Embryonic facial prominence (tissue), 1 donor: Measurements from ENCODE around the gene CLCNKB.
"Not testable (repeated sequence)": the region's sequence is repeated elsewhere in the genome, so short reads cannot be mapped to it uniquely, and the experiment has no call there.

Source experiments
- DNase-seq: peaks from one replicate; pipeline ENCODE4 v3.0.0-alpha.2; 2016; ENCODE audit errors: extremely low spot score

CLCNKB gene

DNA sequence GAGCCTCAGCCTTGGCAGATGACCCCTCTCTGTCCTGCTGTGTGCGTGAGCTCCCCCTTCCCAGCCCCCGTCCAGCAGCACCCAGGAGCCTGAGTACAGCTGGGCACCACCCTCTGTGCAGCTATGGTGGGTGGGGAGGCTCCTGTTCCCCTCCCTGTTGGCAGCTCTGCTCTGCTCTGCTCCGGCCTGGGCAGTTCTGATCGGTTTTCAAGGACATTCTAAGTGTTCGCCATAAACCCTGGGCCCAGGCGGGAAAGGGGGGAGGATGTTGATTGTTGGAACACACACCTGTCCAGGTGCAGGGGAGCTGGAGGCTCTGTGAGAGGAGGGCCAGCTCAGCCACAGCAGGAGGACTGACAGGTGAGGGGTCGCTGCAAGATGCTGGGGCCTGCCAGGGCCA, at the start of gene CLCNKB:
Gene CLCNKB (plus strand): TSS at position 262 of the 400 bp plus-strand sequence. CDS start 711 bp downstream, outside the sequence.
- no peak for DNase-seq

DNA sequence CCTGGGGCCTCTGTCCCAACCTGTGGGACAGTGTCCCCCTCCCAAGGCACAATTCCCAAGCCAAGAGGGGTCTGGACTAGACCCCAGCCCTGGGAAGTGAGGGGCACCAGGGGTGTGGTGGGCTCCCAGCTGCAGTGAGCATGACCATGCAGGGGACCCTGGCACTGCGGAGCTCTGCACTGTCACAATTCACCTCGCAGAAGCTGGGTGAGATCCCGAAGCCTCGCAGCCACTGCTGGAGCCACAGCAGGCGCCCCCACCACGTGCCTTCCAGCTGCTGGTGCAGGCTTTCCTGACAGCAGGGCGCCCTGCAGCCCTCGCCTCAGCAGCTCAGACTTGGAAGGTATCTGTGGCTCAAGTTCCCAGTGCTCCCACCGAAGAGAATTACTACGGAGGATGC, 49.5 kb upstream of the CLCNKB start:
- DNase-seq: no peak

DNA sequence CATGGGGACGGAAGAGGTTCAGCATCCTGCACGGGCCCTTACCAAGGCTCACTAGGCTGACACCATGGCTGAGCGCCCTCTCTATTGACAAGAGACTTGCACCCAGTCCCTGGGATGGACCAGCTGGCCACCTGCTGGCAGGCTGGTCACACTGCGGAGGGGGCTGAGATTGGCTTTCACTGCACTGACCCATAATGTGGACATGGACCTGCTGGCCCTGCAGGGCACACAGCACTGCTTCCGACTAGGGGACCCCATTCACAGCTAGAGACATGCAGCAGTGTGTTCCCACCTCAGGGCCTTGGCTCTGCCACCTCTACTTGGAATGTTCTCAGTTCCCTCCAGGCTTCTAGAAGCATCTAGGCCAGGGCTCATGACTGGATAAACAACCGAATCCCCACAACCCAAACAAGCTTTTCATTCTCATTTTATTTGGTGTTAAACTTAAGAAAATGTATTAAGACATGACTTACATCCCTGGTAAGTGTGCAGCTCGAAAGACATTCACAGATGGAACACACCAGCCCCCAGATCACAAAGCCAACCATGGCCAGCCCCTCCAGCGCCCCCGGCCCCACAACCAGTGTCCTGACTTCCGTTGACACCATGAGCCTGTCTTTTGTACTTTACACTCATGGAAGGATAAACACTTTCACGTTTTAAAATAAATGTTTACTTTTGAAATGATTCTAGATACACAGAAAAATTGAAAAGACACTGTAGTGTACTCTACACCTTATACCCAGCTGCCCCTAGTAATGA, 48.8 kb upstream of the CLCNKB start:
- no peak for DNase-seq

DNA sequence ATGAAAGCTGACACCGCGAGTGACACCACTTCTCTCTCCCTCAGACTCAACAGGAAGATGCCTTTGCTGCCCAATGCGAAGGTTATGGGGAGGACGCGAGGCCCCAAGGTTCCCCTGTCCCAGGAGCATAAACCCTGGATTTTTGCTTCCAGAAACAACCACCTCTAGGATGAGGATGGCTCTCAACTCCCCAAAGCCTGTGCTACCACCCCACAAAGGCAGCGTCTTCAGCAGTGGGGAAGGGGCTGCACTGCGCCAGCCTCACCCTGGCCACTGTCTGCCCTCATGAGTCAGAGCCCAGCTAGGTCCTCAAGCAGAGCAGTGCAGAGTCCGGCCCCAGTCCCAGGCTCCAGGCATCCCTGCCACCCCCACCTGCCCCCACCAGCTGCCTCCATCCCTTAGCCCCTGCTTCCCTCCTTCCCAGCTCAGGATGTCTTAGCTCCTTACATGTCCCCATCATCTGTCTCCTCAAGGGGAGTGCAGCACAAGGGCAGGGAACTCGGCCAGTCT, 46.5 kb upstream of the CLCNKB start:
- DNase-seq: no peak

DNA sequence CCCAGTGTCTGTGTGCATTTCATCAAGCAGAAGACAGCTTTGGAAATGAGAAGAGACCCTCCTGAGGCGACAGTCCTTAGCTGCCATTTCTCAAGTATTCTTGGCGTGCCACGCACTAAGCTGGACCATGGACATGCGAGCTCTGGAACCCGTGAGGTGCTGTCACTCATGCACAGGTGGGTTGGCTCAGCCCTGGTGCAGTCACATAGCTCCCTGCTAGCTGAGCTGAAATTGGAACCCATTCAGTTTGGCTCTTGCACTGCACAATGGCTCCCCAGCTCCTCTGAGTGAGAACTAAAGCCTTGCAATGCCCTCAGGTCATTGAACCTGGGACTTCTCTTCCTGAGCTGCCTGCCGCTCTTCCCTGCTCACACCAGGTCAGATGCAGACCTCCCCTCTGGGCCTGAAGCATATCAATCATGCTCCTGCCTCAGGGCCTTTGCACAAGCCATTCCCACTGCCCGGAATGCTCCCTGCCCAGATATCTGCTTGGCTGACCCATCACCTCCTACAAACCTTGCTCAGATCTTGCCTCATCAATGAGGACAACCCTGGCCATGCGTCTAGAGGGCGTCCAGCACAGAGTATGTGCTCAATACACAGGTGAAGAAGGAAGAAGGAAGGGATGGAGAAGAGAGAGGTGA, 45.8 kb upstream of the CLCNKB start:
- DNase-seq: no peak

DNA sequence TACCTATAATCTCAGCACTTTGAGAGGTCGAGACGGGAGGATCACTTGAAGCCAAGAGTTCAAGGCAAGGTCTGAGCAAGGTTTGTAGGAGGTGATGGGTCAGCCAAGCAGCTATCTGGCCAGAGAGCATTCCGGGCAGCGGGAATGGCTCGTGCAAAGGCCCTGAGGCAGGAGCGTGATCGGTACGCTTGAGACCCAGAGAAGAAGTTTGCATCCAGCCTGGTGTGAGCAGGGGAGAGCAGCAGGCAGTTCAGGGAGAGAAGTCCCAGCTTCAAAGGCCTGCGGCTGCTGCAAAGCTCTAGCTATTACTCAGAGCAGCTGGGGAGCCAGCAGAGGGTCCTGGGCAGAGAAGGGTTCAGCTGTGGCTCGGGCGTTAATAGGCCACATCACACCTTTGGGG, 44.7 kb upstream of the CLCNKB start:
- no peak for DNase-seq

DNA sequence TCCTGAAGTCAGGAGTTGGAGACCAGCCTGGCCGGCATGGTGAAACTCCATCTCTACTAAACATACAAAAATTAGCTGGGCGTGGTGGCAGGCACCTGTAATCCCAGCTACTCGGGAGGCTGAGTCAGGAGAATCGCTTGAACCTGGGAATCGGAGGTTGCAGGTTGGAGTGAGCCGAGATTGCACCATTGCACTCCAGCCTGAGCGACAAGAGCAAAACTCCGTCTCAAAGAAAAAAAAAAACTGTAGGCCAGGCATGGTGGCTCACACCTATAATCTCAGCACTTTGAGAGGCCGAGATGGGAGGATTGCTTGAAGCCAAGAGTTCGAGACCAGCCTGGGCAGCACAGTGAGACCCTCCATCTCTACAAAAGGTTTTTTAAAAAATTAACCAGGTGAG, 42.3 kb upstream of the CLCNKB start:
- not testable (repeated sequence) for DNase-seq

DNA sequence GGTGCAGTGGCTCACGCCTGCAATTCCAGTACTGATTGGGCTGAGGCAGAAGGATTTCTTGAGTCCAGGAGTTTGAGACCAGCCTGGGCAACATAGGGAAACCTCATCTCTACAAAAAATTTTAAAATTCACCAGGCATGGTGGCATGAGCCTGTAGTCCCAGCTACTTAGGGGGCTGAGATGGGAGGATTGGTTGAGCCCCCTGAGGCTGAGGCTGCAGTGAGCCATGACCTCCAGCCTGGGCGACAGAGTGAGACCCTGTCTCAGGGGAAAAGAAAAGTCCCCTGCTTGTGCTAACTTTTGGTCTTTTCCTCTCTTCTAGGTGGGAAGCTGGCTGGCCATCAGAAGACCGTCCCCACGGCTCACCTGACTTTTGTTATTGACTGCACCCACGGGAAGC, 38.0 kb upstream of the CLCNKB start:
- no peak for DNase-seq

DNA sequence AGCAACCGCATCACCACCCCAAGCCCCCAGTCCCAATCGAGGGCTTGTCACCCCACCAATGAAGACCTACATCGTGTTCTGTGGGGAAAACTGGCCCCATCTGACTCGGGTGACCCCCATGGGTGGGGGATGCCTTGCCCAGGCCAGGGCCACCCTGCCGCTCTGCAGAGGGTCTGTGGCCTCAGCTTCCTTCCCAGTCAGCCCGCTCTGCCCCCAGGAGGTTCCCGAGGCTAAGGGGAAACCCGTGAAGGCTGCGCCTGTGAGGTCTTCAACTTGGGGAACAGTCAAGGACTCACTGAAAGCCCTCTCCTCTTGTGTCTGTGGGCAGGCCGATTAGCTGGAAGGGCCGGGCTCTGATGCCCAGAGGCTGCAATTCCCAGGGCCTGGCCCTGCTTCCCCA, 37.6 kb upstream of the CLCNKB start:
- DNase-seq: no peak

DNA sequence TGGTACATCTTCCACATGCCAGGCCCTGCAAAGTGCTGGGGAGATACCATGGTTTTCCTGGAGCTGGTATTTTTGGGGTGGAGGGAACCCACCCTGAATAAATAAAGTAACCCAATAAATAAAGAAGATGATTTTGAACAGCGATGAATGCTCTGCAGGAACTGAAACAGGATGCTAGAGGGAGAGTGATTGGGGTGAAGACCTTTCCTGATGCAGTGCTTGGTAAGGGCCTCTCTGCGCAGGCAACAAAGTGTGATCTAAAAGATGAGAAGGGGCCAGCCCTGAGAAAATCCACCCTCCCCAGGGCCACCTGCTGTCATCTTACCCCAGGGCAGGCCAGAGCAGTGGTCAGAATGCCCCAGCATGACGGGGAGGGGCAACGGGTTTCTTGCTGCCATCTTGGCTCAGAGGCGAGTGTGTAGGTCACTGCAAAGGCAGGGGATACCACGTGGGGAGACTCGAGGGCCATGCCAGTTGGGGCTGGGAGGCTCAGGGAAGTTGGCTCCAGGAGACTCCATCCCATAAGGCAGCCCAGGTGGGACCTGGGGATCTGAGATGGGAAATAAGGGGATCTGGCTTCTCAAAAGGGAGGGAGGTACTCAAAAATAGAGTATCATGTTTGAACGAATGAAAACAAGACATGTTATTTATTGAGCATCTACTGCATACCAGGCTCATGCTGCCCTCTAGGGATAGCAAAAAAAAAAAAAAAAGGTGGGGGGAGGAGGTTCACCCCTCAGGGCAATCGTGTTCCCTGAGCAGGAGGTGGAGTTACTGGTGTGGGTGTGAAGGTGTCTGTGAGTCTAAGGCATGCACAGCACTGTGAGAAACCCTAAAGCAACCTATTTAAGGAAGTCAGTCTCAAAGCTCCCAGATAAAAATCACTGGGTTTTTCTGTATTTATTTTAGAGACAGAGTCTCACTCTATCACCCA, 36.8 kb upstream of the CLCNKB start:
- DNase-seq: no peak

DNA sequence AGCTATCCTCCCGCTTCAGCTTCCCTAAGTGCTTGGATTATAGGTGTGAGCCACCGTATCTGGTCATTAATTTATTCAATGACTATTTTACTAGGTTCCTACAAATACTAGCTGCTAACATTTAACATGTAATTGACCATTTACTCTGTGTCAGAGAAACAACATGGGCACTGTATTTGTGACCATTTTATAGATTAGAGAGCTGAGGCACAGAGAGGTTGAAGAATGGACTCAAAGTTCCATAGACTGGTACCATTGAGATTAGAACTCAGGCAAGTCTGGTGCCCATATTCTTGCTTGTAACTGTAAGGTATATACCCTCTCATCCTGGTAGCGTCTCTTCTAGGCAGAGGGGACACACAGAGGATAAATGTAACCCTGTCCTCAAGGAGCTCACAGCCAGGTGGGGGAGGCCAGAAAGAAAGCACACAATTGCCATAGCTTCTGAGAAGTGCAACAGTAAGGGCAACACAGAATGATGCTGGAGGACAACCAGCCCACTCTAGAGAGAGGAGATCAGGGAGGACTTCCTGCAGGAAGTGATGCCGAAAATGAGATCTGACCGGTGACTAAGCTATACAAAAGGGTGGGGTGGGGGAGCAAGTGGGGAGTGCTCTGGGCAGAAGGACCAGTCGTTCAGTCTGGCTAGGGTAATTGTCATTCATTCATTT, 35.8 kb upstream of the CLCNKB start:
- no peak for DNase-seq

DNA sequence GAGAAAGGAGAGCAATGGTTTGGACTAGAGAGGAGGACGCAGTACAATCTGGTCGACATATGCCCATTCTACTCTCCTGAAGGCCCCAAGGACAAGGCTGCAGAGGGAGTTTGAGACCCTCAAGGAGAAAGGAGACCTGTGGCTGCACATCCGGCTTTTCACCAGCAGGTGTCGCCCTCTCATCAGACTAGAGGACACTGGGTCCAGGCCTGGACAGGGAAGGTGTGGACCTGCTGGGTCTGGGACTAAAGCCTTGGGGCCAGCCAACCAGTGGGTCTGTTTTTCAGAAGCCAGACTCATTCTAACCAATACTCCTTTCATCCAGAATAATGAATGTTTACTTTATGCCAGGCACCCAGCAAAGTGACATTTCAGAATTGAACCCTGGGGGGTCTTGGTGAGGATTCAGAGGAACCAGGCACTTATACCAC, 34.5 kb upstream of the CLCNKB start:
- peak; percentile 12 for DNase-seq

DNA sequence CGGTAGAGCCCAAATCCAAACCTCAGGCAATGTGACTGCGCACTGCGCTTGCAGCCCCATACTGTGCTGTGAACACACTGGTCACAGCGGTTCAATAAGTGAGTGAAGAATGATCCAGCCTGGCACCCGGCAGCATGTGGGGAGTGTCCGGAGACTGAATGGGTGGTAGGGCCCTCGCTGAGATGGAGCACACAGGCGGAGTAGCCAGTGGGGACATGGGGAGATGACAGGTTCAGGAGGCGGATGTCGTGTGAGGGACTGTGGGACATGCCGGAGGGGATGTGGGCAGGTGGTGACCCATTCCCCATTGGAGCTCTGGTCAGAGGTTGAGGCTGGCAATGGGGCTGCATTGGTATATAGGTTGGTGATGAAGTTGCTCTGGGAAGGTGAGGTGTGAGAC, 33.9 kb upstream of the CLCNKB start:
- DNase-seq: no peak

DNA sequence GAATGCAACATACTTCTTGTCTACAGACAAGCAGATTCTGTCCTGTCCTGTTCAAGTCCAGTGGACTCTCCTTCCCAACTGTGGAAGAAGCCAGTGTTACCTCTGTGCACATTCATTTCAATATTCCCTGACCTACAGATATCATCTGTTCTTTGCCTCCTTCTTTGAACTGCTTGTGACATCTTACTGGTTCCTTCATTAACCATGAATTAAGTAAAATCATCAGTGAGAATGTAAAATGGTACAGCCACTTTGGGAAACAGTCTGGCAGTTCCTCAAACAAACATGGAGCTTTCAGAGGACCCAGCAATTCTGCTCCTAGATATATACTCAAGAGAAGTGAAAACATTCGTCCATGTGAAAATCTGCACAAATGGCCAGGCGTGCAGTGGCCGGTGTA, 32.7 kb upstream of the CLCNKB start:
- no peak for DNase-seq

DNA sequence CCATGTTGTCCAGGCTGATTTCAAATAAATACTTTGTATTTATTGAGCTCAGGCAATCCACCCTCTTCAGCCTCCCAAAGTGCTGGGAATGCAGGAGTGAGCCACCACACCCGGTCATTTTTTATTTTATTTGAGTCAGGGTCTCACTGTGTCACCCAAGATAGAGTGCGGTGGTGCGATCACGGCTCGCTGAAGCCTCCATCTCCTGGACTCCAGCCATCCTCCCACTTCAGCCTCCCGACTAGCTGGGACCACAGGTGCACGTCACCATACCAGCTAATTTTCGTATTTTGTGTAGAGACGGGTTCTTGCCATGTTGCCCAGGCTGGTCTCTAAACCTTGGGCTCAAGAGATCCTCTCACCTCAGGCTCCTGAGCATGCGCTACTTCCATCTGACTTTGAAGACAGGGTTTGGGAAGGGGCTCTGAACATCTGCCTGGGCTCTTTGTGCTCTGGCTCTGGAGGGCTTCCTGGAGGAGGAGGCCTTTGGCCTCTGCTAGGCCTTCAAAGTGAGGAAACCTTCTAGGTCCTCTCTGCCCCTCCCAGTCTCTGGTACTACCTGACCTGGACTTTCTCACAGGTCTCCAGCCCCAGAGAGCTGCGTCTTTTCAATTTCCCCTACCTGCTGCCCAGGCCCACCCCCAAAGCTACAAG, 31.5 kb upstream of the CLCNKB start:
- DNase-seq: no peak

DNA sequence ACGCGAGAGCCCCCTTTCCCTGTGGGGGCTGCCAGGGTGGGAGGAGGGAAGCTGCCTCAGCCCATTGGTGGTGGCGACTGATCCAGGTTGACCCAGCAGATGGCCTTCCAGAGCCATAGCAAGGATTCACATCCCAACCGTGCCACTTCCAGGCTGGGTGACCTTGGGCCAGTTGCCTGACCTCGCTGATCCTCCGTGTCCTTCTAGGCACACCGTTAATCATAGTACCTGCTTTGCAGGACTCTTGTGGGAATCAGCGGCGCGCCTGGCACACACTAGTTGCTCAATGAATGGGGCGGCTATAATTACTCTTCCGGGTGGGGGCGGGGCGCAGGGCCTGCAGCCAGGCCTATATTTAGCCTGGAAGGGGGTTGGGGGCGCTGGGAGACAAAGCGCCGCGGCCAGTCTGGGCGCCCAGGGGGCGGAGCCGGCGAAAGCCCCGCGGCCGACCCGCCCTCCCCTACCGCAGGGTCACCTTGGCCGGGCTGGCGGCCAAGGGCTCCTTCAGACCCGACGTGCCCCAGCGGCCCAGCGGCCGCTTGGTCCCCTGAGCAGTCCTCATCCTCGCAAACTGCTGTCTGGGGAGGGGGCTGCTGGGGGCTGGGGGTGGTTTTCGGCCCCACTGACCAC, 30.9 kb upstream of the CLCNKB start:
- no peak for DNase-seq

DNA sequence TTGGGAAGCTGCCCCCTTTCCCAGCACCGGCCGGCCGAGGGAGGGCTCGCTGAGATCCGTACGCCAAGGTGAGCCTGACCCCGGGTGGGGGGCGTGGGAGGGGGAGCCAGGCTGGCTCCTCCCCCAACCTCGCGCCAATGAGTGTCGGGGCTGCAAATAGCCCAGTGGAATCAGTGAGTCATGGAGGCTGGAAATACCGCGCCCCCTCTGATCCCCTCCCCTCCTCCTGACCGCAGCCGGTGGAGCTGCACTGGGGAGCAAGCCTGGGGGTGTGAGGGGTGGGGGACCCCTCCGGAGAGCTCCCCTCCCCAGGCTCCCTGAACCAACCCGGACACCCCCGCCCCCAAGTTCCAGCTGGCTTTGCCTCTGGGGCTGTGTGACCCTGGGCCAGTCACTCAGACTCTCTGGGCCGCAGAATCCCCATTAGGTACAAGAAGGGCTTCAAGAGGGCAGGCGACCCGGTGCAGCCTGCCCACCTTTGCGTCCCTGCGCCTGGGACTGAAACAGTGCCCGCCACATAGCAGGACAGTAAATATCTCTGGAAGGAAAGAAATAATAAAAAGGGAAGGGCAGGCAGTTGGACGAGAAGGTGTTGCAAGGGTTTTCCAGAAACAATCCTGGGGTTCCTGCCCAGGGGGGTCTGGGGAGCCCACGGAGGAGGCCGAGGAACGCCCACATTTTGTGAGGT, 30.2 kb upstream of the CLCNKB start:
- no peak for DNase-seq

DNA sequence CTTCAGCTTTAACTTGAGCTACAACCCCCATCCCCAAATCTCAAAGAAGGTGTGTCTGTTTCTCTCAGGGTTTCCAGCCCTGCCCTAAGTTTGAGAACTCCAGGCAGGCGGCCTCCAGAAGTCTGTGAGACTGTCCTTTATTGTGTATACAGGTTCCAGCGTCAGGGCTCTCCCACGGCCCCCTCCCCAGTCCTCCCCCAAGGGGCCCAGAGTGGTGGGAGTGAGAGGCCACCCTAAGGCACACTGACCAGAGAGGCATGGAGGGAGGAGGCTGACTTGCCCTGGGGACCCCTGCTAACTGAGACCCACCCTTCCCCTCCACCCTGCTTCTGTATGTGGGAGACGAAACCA, 29.7 kb upstream of the CLCNKB start:
- DNase-seq: no peak

DNA sequence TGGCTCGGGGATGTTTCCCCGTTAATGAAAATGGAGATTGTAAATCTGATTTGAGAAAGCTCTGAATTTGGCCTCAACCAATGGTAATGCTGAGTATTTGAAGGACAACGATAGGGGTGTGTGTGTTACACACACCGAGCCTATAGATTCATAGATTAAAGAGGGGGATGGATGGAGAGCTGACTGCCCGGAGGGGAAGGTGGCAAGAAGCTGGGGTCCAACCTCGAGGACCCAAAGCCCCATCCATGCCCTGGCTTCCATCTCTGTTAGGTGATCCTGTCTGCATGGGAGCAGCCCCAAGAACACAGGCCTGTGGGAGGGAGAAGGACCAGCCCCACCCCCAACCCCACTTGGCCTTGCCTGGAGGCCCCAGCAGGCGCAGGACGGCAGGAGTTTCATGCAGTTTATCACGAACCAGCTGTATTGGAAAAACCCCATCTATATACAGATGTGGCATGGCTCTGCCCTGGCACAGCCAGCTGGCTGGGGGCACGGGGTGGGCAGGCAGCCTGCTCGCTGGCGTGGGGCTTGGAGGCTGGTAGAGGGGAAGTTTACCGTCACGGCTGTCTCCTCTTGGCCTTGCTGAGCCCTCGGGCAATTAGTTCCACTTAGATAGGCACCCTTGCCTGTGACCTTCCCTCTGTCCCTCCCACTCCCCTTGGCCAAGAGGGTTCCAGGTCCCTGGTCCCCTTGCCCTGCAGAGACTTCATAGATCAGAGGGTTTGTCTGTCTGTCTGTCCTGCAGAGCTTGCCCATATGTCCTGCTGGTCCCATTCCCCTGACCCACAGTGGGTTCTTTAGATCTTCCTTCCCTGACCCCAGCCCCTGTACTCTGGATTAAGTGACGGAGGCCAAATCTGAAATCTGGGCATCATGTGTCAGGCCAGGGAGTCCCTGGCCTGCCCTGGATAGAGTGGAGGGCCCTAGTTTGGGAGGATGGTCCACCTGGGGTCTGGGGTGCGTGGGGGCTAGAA, 28.8 kb upstream of the CLCNKB start:
- DNase-seq: no peak
